GM12873 (cell line): ENCODE measurements around the gene CD248.

Experiments
- TF ChIP-seq, protein P1 (sequence below): IDR thresholded peaks from 2 replicates; pipeline ENCODE4 v1.5.1; 2012; ENCODE audit warnings: low read depth, mild to moderate bottlenecking, moderate library complexity, low read length, control low read depth; ENCODE audit not compliant: insufficient read depth; ENCODE audit errors: missing control alignments

The CD248 gene

GRCh38 chr11:66333896-66334604, 17.2 kb upstream of the CD248 start:
- TF ChIP-seq, protein P1, sequence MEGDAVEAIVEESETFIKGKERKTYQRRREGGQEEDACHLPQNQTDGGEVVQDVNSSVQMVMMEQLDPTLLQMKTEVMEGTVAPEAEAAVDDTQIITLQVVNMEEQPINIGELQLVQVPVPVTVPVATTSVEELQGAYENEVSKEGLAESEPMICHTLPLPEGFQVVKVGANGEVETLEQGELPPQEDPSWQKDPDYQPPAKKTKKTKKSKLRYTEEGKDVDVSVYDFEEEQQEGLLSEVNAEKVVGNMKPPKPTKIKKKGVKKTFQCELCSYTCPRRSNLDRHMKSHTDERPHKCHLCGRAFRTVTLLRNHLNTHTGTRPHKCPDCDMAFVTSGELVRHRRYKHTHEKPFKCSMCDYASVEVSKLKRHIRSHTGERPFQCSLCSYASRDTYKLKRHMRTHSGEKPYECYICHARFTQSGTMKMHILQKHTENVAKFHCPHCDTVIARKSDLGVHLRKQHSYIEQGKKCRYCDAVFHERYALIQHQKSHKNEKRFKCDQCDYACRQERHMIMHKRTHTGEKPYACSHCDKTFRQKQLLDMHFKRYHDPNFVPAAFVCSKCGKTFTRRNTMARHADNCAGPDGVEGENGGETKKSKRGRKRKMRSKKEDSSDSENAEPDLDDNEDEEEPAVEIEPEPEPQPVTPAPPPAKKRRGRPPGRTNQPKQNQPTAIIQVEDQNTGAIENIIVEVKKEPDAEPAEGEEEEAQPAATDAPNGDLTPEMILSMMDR: no peak

- TF ChIP-seq, protein P1: no peak
Observed at GRCh38 chr11:66333220-66333877, 16.5 kb upstream of the CD248 start.

DNA sequence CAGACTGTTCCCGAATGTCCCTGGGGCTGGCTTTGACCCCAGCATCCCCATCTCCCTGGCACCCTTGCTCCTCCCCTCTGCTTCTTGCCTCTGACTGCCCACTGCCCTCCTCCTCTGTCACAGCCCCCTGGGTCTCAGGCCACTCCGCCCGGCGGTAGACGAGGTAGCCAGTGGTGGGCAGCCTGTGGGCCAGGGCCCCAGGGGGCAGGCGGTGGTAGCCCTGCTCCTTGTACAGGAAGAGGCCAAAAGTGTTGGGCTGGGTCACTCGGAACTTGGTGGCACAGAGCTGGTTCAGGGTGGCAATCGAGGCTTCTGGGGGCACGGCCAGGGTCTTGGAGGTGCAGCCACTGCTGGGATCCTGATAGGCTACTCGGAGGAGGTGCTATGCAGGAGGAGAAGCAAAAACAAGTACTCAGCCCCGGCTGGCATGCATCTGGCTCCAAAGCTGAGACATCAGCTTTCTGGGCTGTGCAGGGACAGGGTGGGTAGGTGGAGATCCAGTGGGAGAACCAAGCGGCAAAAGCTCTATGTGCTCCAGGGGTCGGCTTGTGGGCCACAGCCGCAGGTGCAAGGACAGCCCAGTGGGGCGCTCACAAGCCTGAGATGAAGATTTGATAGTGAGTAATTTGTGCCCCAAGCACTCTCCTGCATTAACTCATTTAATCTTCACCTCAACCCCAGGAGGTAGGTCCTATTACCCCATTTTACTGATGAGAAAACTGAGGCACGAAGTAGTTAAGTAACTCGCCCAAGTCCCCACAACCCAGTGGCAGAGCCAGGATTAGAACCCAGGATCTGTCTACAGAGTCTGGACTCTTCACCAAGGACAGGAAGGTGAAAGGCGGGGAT, 15.8 kb upstream of the CD248 start:
- TF ChIP-seq, protein P1: no peak

DNA sequence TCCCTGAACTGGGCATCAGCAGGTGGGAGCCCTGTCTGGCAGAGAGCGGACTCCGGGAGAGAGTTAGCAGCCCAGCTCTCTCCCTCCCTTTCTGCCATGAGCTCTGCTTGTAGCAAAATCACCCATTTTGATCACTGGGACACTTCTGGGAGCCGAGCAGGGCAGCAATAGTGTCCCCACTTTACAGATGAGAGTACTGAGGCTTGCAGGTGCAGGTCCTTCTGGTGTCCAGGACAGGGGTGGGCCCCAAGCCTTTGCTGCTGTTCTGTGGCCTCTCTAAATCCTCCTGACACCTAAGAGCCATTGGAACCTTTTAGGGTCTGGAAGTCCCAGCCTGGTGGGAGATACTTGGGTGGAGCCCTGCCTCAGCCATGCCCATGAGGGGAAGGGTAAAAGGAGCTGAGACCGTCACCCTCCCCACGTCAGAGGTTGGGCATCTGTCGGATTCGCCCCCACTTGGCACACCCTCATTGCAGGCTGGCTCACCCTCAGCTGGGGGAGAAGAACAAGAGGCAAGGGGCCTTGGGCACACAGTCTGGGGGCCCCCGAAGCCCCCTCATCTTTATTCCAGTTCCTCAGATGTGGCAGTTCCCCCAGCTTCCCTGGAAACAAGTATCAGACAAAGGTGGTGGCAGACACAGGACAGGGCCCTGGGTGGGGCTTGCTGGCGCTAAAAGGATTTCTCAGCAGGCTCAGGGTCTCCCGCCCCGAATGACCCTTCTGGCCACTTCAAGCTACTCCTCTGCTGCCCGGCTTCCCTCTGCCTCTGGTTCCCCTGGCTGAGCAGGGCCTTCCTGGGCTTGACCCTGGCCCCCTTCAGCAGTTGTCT, 14.9 kb upstream of the CD248 start:
- TF ChIP-seq, protein P1: no peak

DNA sequence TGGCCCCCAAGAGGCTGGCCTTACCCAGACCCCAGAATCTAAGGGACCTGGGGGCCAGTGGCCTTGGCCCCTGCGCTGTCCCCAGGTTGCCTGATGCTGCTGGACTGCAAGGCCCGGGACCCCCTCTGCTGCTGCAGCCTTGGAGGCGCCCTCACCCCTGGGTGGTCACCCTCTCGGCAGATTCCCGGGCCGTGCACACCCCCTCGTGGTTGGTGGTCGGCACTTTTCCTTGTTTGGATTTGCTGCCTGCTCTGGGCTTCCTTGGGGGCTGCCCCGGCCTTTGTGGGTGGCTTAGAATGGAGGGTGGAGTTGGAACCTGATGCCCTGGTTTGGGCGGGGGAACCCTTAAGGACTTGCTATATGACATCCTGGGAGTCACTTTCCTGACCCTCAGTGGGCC, 14.1 kb upstream of the CD248 start:
- TF ChIP-seq, protein P1: no peak

- TF ChIP-seq, protein P1: no peak
Observed at GRCh38 chr11:66329165-66329673, 12.4 kb upstream of the CD248 start.
